ENCODE measurements around the gene TASP1. TPM values are rescaled to one million over a fixed set of nuclear protein-coding genes. Genes with fewer than 3 reads are reported as not detected.

TASP1 gene
- total RNA-seq, 1 donor from 2014 or later = 10.3 TPM

- Histone ChIP-seq H3K9ac (ENCODE audit: low read length) (peak overlapping the region; percentile 98), H3K27me3 (ENCODE audit: insufficient read depth, low read length) (peaks cover 2% of the 10 kb centered on the region), H3K27ac (ENCODE audit: low read depth, low read length) (peak overlapping the region; percentile 94), H3K79me2 (ENCODE audit: insufficient read depth, low read length) (peaks cover 38% of the 10 kb centered on the region), H2AFZ (ENCODE audit: low read depth, low read length) (peak overlapping the region; percentile 91), H3K9me3 (ENCODE audit: insufficient read depth, low read depth, low read length) (no peaks in the 10 kb centered on the region), H3K4me3 (ENCODE audit: insufficient read depth, low read depth, low read length) (peak overlapping the region; percentile 85), H3K4me1 (ENCODE audit: insufficient read depth, low read length) (peaks cover 3% of the 10 kb centered on the region), H3K36me3 (ENCODE audit: insufficient read depth, low read length) (no peaks in the 10 kb centered on the region), H3K4me2 (ENCODE audit: low read length) (peak overlapping the region; percentile 92), H4K20me1 (ENCODE audit: insufficient read depth, low read length) (peaks cover 10% of the 10 kb centered on the region)
- DNase-seq (ENCODE audit: low read depth) (no peak), FAIRE-seq (no peak)
- peak overlapping the region; percentile 1 for H3K27ac Mint-ChIP-seq (ENCODE audit: unreplicated experiment)
- peaks cover 5% of the 10 kb centered on the region for H3K27me3 Mint-ChIP-seq (ENCODE audit: low read depth, unreplicated experiment)
- peaks cover 1% of the 10 kb centered on the region for H3K36me3 Mint-ChIP-seq (ENCODE audit: low read depth, unreplicated experiment)
- H3K4me1 Mint-ChIP-seq (ENCODE audit: low read depth, unreplicated experiment) = peaks cover 5% of the 10 kb centered on the region
- TF ChIP-seq EZH2 (IDR thresholded peaks at IDR 0.05; ENCODE audit: insufficient read depth, low read length) (no peak), CTCF (IDR thresholded peaks at IDR 0.05; ENCODE audit: insufficient read depth, low read depth, low read length) (no peak)
- H3K4me3 Mint-ChIP-seq (ENCODE audit: unreplicated experiment) = peak overlapping the region; percentile 100
- H3K9me3 Mint-ChIP-seq (ENCODE audit: unreplicated experiment) = no peaks in the 10 kb centered on the region
Measured at GRCh38 chr20:13639150-13639497, 392 bp upstream of the TASP1 start.

- H3K9me3 Mint-ChIP-seq (ENCODE audit: unreplicated experiment) = no peaks in the 10 kb centered on the region
Measured at GRCh38 chr20:13638162-13638495, 603 bp downstream of the TASP1 start.

More at GRCh38 chr20:13638162-13638495, 603 bp downstream of the TASP1 start:
- Mint-ChIP-seq H3K27ac (ENCODE audit: unreplicated experiment) (peak overlapping the region; percentile 93), H3K27me3 (ENCODE audit: low read depth, unreplicated experiment) (peaks cover 4% of the 10 kb centered on the region), H3K4me3 (ENCODE audit: unreplicated experiment) (peak overlapping the region; percentile 100), H3K36me3 (ENCODE audit: low read depth, unreplicated experiment) (peaks cover 1% of the 10 kb centered on the region), H3K4me1 (ENCODE audit: low read depth, unreplicated experiment) (peaks cover 5% of the 10 kb centered on the region)
- Histone ChIP-seq H3K27ac (ENCODE audit: low read depth, low read length) (peak overlapping the region; percentile 94), H3K79me2 (ENCODE audit: insufficient read depth, low read length) (peaks cover 46% of the 10 kb centered on the region), H3K4me3 (ENCODE audit: insufficient read depth, low read depth, low read length) (peak overlapping the region; percentile 85), H3K4me2 (ENCODE audit: low read length) (peak overlapping the region; percentile 92), H2AFZ (ENCODE audit: low read depth, low read length) (peak overlapping the region; percentile 91), H4K20me1 (ENCODE audit: insufficient read depth, low read length) (peaks cover 10% of the 10 kb centered on the region), H3K4me1 (ENCODE audit: insufficient read depth, low read length) (peaks cover 3% of the 10 kb centered on the region), H3K27me3 (ENCODE audit: insufficient read depth, low read length) (peaks cover 2% of the 10 kb centered on the region), H3K36me3 (ENCODE audit: insufficient read depth, low read length) (no peaks in the 10 kb centered on the region), H3K9me3 (ENCODE audit: insufficient read depth, low read depth, low read length) (no peaks in the 10 kb centered on the region), H3K9ac (ENCODE audit: low read length) (peak overlapping the region; percentile 98)
- FAIRE-seq (no peak), DNase-seq (ENCODE audit: low read depth) (peak; percentile 18)
- no peak for TF ChIP-seq CTCF (IDR thresholded peaks at IDR 0.05; ENCODE audit: insufficient read depth, low read depth, low read length)
- TF ChIP-seq EZH2 (IDR thresholded peaks at IDR 0.05; ENCODE audit: insufficient read depth, low read length) = no peak
